GM18519 (cell line): ENCODE results near the gene PARD6B.
"Not testable (repeated sequence)": the region's sequence is repeated elsewhere in the genome, so short reads cannot be mapped to it uniquely, and the experiment has no call there.

Experiments used
- ATAC-seq: cut with Tn5 transposase; IDR thresholded peaks from one replicate; pipeline ENCODE4 v1.9.1; 2021; ENCODE audit warnings: mild to moderate bottlenecking, moderate library complexity; ENCODE audit not compliant: unreplicated experiment, low FRiP score

PARD6B gene

GRCh38 chr20:50794181-50794845 lies 62.9 kb downstream of the PARD6B start:
- no peak for ATAC-seq

- ATAC-seq, result peak; percentile 42
These were observed 63.7 kb downstream of the PARD6B start, which contains the start of gene BCAS4 for GRCh38 chr20:50794846-50795634. BCAS4 (plus strand) TSS chr20:50795061; CDS start chr20:50795084, 23 bp downstream.

GRCh38 chr20:50797142-50797541 lies 65.8 kb downstream of the PARD6B start:
- ATAC-seq, result no peak

- ATAC-seq, result no peak
These were observed 67.3 kb downstream of the PARD6B start for GRCh38 chr20:50798650-50799049.

GRCh38 chr20:50799176-50799889 lies 68.0 kb downstream of the PARD6B start:
- ATAC-seq, result no peak

GRCh38 chr20:50799890-50800550 lies 68.6 kb downstream of the PARD6B start:
- ATAC-seq, result peak; percentile 50

GRCh38 chr20:50800986-50801746 lies 69.8 kb downstream of the PARD6B start:
- not testable (repeated sequence) for ATAC-seq

GRCh38 chr20:50801747-50802125 lies 70.4 kb downstream of the PARD6B start:
- no peak for ATAC-seq

- no peak for ATAC-seq
These were observed 70.9 kb downstream of the PARD6B start for GRCh38 chr20:50802289-50802688.

GRCh38 chr20:50804437-50805348 lies 73.3 kb downstream of the PARD6B start:
- ATAC-seq, result no peak

GRCh38 chr20:50805349-50805684 lies 73.9 kb downstream of the PARD6B start:
- no peak for ATAC-seq

- ATAC-seq, result no peak
These were observed 74.9 kb downstream of the PARD6B start for GRCh38 chr20:50806126-50806768.
